Panc1 (cell line): Measurements from ENCODE around the gene EMILIN2.

Experiments
- CTCF ChIP-seq: fragments of 450-650 bp; IDR thresholded peaks from 2 replicates; pipeline ENCODE4 v1.5.1; 2017; ENCODE audit warnings: mild to moderate bottlenecking
- POLR2AphosphoS5 ChIP-seq: IDR thresholded peaks from 2 replicates; pipeline ENCODE4 v1.6.1; 2012; ENCODE audit warnings: mild to moderate bottlenecking, low read depth, low read length, moderate library complexity
- REST ChIP-seq, 2 experiments: IDR thresholded peaks; 2 replicates each; pipeline ENCODE4 v1.6.1; 2011 to 2012; ENCODE audit warnings: low read depth in 2 of 2, control low read depth in 1 of 2, low read length in 1 of 2, mild to moderate bottlenecking in 1 of 2, moderate library complexity in 1 of 2; ENCODE audit not compliant: insufficient read depth in 1 of 2
- SIN3A ChIP-seq: IDR thresholded peaks from 2 replicates; pipeline ENCODE4 v1.6.1; 2012; ENCODE audit warnings: low read depth, mild to moderate bottlenecking, low read length, moderate library complexity, borderline replicate concordance; ENCODE audit not compliant: insufficient read depth
- TCF7L2 ChIP-seq: IDR thresholded peaks from 2 replicates; pipeline ENCODE4 v1.6.1; 2011; ENCODE audit warnings: mild to moderate bottlenecking, low read depth, low read length, inconsistent platforms

- no peak for TF ChIP-seq REST (IDR thresholded peaks at IDR 0.05; ENCODE audit: insufficient read depth in 1 of 2, low read depth in 2 of 2, low read length in 1 of 2)
- TF ChIP-seq CTCF = no peak
- TF ChIP-seq SIN3A = no peak
- TF ChIP-seq POLR2AphosphoS5 = no peak
- no peak for TF ChIP-seq TCF7L2
Observed at GRCh38 chr18:2908946-2909335, 62.1 kb downstream of the EMILIN2 start.
